ENCODE results near the gene RPL28.

RPL28 gene

DNA sequence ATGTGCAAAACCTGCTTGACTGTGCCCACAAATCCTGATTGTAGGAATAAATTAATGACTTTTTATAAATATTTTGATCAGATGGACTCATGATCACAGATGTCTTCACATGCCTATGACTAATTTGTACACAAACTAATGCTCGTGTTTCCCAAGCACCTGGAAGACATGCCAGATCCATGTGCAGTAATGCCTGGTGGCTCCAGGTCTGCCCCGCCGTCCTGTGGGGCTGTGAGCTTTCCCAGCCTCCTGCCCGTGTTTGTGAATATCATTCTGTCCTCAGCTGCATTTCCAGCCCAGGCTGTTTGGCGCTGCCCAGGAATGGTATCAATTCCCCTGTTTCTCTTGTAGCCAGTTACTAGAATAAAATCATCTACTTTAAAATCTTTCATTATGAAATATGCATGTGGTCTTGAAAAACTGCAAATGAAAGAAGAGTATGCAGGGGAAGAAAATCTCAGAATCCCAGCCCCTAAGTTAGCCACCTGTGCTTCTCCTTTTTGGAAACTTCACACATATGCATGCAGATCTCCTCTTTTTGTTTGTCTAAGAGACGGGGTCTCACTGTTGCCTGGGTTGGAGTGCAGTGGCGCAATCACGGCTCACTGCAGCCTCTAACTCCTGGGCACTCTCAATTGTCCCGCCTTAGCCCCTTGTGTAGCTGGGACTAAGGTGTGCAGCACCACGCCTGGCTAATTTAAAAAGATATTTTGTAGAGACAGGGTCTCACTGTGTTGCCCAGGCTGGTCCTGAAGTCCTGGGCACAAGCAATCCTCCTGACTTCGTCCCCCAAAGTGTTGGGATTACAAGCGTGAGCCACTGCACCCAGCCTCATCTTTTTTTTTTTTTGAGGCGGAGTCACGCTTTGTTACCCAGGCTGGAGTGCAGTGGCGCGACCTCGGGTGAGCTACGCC is 6.2 kb downstream of the RPL28 start:
- Histone ChIP-seq H3K27ac (ENCODE audit: low read length) (no peak overlapping the region), H4K20me1 (ENCODE audit: insufficient read depth, low read length) (peaks cover 32% of the 10 kb centered on the region), H3K9me2 (replicated peaks; ENCODE audit: insufficient read depth, low read length) (no peaks in the 10 kb centered on the region), H3K4me3 (ENCODE audit: low read length) (no peak overlapping the region), H3F3A (ENCODE audit: insufficient read depth, low read length) (peaks cover 50% of the 10 kb centered on the region), H3K79me2 (ENCODE audit: low read length) (peaks cover 26% of the 10 kb centered on the region), H3K9ac (ENCODE audit: low read length) (no peak overlapping the region), H3K4me2 (ENCODE audit: low read depth, low read length) (no peak overlapping the region), H3K36me3 (replicated peaks; ENCODE audit: insufficient read depth, low read length) (peaks cover 15% of the 10 kb centered on the region), H3K27me3 (replicated peaks; ENCODE audit: insufficient read depth, low read length) (no peaks in the 10 kb centered on the region), H3K4me1 (ENCODE audit: low read length) (peaks cover 6% of the 10 kb centered on the region), H2AFZ (ENCODE audit: low read length) (no peak overlapping the region), H3K9me3 (replicated peaks; ENCODE audit: insufficient read depth, low read length) (no peaks in the 10 kb centered on the region)
- TF ChIP-seq, protein P1, sequence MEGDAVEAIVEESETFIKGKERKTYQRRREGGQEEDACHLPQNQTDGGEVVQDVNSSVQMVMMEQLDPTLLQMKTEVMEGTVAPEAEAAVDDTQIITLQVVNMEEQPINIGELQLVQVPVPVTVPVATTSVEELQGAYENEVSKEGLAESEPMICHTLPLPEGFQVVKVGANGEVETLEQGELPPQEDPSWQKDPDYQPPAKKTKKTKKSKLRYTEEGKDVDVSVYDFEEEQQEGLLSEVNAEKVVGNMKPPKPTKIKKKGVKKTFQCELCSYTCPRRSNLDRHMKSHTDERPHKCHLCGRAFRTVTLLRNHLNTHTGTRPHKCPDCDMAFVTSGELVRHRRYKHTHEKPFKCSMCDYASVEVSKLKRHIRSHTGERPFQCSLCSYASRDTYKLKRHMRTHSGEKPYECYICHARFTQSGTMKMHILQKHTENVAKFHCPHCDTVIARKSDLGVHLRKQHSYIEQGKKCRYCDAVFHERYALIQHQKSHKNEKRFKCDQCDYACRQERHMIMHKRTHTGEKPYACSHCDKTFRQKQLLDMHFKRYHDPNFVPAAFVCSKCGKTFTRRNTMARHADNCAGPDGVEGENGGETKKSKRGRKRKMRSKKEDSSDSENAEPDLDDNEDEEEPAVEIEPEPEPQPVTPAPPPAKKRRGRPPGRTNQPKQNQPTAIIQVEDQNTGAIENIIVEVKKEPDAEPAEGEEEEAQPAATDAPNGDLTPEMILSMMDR (IDR thresholded peaks at IDR 0.05; ENCODE audit: low read length) = no peak
- TF ChIP-seq EZH2 (optimal IDR thresholded peaks at IDR 0.05; ENCODE audit: low read depth, low read length) = no peak
- TF ChIP-seq EZH2phosphoT487 (IDR thresholded peaks at IDR 0.05; ENCODE audit: low read length) = no peak
- no peak for DNase-seq

DNA sequence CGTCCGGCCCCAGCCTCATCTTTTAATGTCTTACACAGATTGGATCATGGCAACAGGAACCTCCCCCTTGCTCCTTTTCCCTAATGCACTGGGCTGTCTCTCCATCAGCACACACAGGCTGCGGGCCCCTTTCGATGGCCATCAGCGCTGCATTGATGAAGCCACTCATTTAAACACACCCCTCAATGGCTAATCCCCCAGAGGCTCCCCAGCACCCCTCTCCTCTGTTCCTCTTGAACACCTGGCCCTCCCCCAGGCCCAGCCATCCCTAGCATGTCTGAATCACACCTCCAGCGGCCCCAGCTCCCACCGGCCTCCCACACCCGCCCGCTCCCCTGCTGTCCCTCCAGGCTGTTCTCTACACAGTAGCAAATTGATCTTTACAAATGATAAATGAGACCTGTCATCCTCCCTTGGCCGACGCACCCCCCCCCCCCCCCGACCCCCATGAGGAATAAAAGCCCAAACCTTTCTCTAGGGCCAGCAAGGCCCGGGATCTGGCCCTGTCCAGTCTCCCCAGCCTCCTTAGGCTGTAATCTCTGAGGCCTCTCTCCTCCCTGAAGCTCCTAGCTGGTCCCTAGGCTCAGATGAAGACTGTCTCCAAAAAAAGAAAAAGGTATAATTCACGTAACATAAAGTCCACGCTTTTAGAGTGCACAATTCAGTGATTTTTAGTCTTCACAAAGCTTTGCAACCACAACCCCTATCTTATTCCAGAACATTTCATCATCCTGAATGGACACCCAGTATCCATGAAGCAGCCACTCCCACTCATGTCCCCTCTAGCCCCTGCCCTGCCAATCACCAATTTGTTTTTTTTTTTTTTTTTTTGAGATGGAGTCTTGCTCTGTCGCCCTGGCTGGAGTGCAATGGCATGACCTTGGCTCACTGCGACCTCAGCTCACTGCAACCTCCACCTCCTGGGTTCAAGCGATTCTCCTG is 7.4 kb downstream of the RPL28 start:
- Histone ChIP-seq H3K9ac (ENCODE audit: low read length) (no peak overlapping the region), H3K4me3 (ENCODE audit: low read length) (no peak overlapping the region), H3K4me1 (ENCODE audit: low read length) (no peaks in the 10 kb centered on the region), H3K4me2 (ENCODE audit: low read depth, low read length) (no peak overlapping the region), H3K79me2 (ENCODE audit: low read length) (peaks cover 15% of the 10 kb centered on the region), H2AFZ (ENCODE audit: low read length) (no peak overlapping the region), H3K27ac (ENCODE audit: low read length) (no peak overlapping the region), H3F3A (ENCODE audit: insufficient read depth, low read length) (peaks cover 40% of the 10 kb centered on the region), H3K27me3 (replicated peaks; ENCODE audit: insufficient read depth, low read length) (no peaks in the 10 kb centered on the region), H3K9me3 (replicated peaks; ENCODE audit: insufficient read depth, low read length) (no peaks in the 10 kb centered on the region), H4K20me1 (ENCODE audit: insufficient read depth, low read length) (peaks cover 21% of the 10 kb centered on the region), H3K36me3 (replicated peaks; ENCODE audit: insufficient read depth, low read length) (peaks cover 6% of the 10 kb centered on the region; the same call in 1 of the 2 replicates), H3K9me2 (replicated peaks; ENCODE audit: insufficient read depth, low read length) (no peaks in the 10 kb centered on the region)
- no peak for DNase-seq
- TF ChIP-seq, protein P1 (IDR thresholded peaks at IDR 0.05; ENCODE audit: low read length) = no peak
- no peak for TF ChIP-seq EZH2phosphoT487 (IDR thresholded peaks at IDR 0.05; ENCODE audit: low read length)
- TF ChIP-seq EZH2 (optimal IDR thresholded peaks at IDR 0.05; ENCODE audit: low read depth, low read length) = no peak

DNA sequence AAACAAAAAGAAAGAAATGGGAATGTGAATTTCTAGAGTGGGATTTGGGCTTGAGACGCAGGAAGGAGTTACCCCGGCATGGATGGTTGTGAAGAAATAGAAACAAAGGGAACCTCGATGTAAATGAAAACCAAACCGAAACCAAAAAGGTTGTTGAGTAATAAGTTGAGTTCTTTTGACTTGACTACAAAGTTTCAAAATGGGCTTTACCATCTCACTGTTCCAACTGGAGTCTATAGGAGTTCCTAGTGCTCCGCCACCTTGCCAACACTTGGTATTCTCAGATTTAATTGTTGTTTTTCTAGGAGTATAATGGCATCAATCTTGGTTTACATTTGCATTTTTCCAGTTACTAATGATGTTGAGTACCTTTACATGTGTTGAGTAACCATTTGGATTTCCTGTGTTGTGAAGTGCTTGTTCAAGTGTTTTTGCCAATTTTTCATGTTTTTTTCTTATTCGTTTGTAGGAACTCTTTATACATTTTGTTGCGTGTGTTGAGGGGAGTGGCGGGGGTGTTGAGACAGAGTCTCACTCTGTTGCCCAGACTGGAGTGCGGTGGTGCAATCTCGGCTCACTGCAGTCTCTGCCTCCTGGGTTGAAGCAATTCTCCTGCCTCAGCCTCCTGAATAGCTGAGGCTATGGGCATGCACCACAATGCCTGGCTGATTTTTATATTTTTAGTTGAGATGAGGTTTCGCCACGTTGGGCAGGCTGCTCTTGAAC is 12.6 kb downstream of the RPL28 start:
- no peak for DNase-seq
- Histone ChIP-seq H3K36me3 (replicated peaks; ENCODE audit: insufficient read depth, low read length) (peaks cover 11% of the 10 kb centered on the region; the same call in 1 of the 2 replicates), H2AFZ (ENCODE audit: low read length) (no peak overlapping the region), H3K9me2 (replicated peaks; ENCODE audit: insufficient read depth, low read length) (no peaks in the 10 kb centered on the region), H3K27me3 (replicated peaks; ENCODE audit: insufficient read depth, low read length) (no peaks in the 10 kb centered on the region), H3K4me2 (ENCODE audit: low read depth, low read length) (no peak overlapping the region), H3K4me1 (ENCODE audit: low read length) (no peaks in the 10 kb centered on the region), H3K79me2 (ENCODE audit: low read length) (peaks cover 11% of the 10 kb centered on the region), H3K4me3 (ENCODE audit: low read length) (no peak overlapping the region), H3F3A (ENCODE audit: insufficient read depth, low read length) (peaks cover 31% of the 10 kb centered on the region), H3K9ac (ENCODE audit: low read length) (no peak overlapping the region), H4K20me1 (ENCODE audit: insufficient read depth, low read length) (0 out of 2 replicates have a peak, but pooled peaks cover 8% of the 10 kb centered on the region), H3K9me3 (replicated peaks; ENCODE audit: insufficient read depth, low read length) (no peaks in the 10 kb centered on the region), H3K27ac (ENCODE audit: low read length) (no peak overlapping the region)
- TF ChIP-seq, protein P1 (IDR thresholded peaks at IDR 0.05; ENCODE audit: low read length) = no peak
- TF ChIP-seq EZH2phosphoT487 (IDR thresholded peaks at IDR 0.05; ENCODE audit: low read length) (no peak), EZH2 (optimal IDR thresholded peaks at IDR 0.05; ENCODE audit: low read depth, low read length) (no peak)
